Measurements from ENCODE around the gene MBOAT1. TPM values are rescaled to one million over a fixed set of nuclear protein-coding genes. Genes with fewer than 3 reads are reported as not detected.

MBOAT1 gene
- total RNA-seq, 1 donor from 2014 or later, result 16.3 TPM

GRCh38 chr6:20160541-20161283 is 51.6 kb downstream of the MBOAT1 start:
- no peak for FAIRE-seq
- H3K36me3 ChIP-seq (ENCODE audit: control insufficient read depth, insufficient read depth, low read length), result no peaks in the 10 kb centered on the region
- no peak for DNase-seq (ENCODE audit: low read depth)
- no peak for TF ChIP-seq CTCF (IDR thresholded peaks at IDR 0.05; ENCODE audit: insufficient read depth, low read length, severe bottlenecking)
- H3K27me3 ChIP-seq (ENCODE audit: control insufficient read depth, insufficient read depth, low read length), result no peaks in the 10 kb centered on the region
- no peak overlapping the region for H3K4me3 ChIP-seq (ENCODE audit: low read depth, low read length)

- FAIRE-seq, result no peak
- H3K4me3 ChIP-seq (ENCODE audit: low read depth, low read length), result no peak overlapping the region
- no peak for DNase-seq (ENCODE audit: low read depth)
- no peaks in the 10 kb centered on the region for H3K36me3 ChIP-seq (ENCODE audit: control insufficient read depth, insufficient read depth, low read length)
- H3K27me3 ChIP-seq (ENCODE audit: control insufficient read depth, insufficient read depth, low read length), result no peaks in the 10 kb centered on the region
- no peak for TF ChIP-seq CTCF (IDR thresholded peaks at IDR 0.05; ENCODE audit: insufficient read depth, low read length, severe bottlenecking)
Measured at GRCh38 chr6:20159781-20160540, 52.3 kb downstream of the MBOAT1 start.

- FAIRE-seq, result no peak
- no peaks in the 10 kb centered on the region for H3K36me3 ChIP-seq (ENCODE audit: control insufficient read depth, insufficient read depth, low read length)
- H3K4me3 ChIP-seq (ENCODE audit: low read depth, low read length), result no peak overlapping the region
- no peak for DNase-seq (ENCODE audit: low read depth)
- H3K27me3 ChIP-seq (ENCODE audit: control insufficient read depth, insufficient read depth, low read length), result no peaks in the 10 kb centered on the region
- no peak for TF ChIP-seq CTCF (IDR thresholded peaks at IDR 0.05; ENCODE audit: insufficient read depth, low read length, severe bottlenecking)
Measured at GRCh38 chr6:20159098-20159497, 53.2 kb downstream of the MBOAT1 start.

- no peak for DNase-seq (ENCODE audit: low read depth)
- H3K27me3 ChIP-seq (ENCODE audit: control insufficient read depth, insufficient read depth, low read length), result no peaks in the 10 kb centered on the region
- no peak for TF ChIP-seq CTCF (IDR thresholded peaks at IDR 0.05; ENCODE audit: insufficient read depth, low read length, severe bottlenecking)
- H3K36me3 ChIP-seq (ENCODE audit: control insufficient read depth, insufficient read depth, low read length), result no peaks in the 10 kb centered on the region
- no peak for FAIRE-seq
- H3K4me3 ChIP-seq (ENCODE audit: low read depth, low read length), result no peak overlapping the region
Measured at GRCh38 chr6:20158676-20159075, 53.6 kb downstream of the MBOAT1 start.

GRCh38 chr6:20156824-20157223 is 55.4 kb downstream of the MBOAT1 start:
- H3K4me3 ChIP-seq (ENCODE audit: low read depth, low read length), result no peak overlapping the region
- no peaks in the 10 kb centered on the region for H3K36me3 ChIP-seq (ENCODE audit: control insufficient read depth, insufficient read depth, low read length)
- DNase-seq (ENCODE audit: low read depth) (no peak), FAIRE-seq (no peak)
- no peaks in the 10 kb centered on the region for H3K27me3 ChIP-seq (ENCODE audit: control insufficient read depth, insufficient read depth, low read length)
- no peak for TF ChIP-seq CTCF (IDR thresholded peaks at IDR 0.05; ENCODE audit: insufficient read depth, low read length, severe bottlenecking)
